Germinal center (tissue), 1 donor: ENCODE data around the gene EN2.
"Not testable (repeated sequence)": the region's sequence is repeated elsewhere in the genome, so short reads cannot be mapped to it uniquely, and the experiment has no call there.

Experiments used
- DNase-seq: peaks from one replicate; pipeline ENCODE4 v3.0.0; 2012; ENCODE audit warnings: mixed read lengths, low spot score

The EN2 gene

DNA sequence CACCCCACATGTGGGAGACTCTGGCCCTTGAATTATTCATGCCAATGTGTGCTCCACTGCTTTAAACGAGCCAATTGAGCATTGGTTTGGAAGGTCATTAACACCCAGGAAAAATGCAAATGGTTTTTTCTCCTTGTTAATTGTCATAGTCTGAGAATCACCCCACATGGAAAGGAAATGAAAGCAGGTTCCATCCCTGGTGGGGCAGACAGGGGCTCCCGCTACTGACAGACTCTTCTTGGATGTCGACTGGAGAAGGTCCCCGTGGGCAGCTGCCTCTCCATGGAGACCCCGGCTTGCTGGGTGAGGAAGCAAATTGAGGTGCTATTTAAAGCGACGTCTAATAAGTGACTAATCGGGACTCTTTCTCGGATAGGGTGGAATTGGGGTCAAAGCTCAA is 32.0 kb upstream of the EN2 start:
- no peak for DNase-seq

DNA sequence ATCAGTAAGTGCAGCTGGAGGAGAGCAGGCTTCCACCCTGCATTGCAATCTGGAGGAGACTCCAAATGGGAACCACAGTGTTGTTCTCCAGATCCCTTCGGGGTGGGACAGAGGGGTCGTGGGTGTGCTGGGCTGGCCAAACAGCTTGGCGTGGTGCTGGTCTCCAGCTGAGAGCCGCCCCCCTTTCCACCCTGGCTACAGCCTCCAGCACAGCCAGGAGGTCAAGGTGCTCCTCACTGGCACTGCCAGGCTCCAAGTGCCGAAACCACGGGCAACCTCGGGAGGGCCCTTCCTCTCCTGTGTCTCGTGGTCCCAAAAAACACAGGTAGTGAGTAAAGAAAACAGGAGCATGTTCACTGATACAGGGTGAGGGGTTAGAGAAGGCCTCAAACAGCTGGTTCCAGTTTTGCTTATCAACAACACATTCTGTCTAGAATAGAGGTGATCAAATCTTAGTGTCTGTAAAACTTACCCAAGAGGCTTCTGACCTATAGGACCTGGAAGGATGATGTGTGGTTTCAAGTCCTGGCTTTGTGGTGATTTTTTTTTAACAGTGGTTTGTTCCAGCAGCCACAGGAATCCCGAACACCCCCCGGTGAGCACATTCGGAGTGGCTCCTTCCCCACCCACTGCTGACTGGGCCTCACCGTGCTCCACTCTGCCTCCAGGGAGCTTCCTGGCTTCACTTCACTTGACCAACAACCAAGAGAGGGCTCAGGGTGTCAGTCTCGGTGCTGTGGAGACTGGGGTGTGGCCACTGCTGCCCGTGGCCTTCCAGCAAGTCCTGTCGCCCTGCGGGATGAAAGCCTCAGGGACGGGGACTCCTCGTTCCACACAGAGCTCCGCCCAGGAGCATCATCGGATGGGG is 31.2 kb upstream of the EN2 start:
- no peak for DNase-seq

DNA sequence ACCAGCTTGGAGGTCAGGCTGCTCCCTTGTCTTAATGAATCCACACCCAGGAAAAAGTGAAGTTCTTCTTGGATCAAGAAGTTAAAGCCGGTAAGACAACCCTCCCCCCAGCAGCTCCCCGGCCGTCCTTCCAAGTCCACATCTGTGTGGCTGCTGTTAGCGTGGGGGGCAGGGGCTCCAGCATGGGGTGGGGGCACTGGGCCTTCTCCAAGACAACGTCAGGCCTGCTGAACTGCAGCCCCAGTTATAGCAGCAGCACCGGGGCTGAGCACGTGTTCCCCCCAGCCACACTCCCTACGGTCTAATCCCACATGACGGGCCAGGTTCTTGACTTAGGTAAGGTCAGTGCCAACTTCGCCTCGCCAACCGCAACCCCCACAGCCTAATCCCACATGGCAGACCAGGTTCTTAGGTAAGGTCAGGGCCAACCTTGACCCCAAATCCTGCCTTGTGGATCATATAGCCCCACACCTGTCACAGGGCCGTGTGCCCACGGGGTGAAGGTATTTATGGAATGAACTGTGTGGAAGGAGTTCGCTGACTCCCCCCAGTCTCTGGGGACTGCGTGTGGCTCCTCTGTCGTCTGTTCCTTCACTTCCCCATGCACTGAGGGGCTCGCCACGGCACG is 30.4 kb upstream of the EN2 start:
- no peak for DNase-seq

DNA sequence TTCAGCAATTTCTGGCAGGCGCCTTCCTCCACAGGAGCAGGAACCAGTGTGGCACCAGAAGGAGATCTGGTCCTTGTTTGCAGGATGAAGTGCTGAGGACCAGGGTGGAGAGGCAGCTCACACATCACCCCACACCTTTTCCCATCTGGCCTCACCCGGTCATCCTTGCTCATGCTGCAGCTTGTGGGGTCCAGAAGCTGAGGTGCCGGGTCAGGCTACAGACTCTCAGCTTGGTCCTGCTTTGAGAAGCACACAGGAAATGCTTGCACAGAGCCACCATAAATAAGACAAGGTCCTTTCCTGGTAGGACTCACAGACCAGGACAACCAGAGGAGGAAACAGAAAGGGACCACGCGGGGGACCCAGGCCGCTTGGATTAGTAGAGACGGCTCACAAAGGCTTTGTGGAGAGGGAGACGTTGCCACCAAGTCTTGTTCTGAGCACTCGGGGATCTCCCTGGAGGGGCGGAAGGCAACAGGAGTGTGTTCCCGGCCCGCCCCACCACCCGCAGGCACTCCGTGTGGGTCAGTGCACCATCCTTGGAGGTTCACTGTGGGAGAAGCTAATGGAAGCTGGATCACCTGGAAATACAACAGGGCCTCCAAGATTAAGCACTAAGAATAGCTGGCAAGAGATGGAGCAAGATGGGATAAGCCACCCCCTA is 29.6 kb upstream of the EN2 start:
- no peak for DNase-seq

DNA sequence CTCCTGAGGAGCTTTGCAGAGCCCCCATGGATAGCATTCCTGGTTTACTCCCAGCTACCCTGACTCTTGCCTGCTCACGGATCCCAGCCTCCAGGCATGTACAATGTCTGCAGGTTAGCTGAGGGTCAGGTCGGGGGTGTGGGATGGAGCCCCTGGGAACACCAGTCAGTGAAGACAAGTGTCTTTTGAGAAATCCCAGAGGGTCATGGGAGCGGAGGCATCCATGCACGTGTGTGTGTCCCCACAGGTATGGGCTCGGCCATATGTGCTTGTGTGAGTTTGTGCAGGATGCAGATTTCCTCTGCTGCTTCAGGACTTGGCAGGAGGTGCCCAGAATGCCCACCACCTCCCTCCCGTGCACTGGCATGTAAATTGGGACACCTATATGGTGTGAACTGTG is 28.3 kb upstream of the EN2 start:
- no peak for DNase-seq

DNA sequence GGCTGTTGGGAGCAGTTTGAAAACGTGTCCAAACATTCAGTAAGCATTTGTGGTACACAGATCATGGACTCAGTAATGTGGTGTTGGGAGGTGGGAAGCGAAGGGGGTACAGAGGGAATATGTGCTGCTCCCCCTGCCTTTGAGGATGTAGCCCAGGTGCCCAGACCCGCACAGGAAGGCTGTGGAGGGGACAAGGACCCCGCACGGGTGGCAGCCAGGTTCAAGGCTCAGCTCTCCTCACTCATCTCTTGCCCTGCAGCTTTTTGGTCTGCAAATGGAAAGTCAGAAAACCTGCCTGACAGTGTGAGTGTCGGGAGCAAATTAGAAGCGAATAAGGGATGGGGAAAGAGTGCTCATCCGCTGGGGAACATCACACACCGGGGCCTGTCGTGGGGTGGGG is 27.3 kb upstream of the EN2 start:
- no peak for DNase-seq

DNA sequence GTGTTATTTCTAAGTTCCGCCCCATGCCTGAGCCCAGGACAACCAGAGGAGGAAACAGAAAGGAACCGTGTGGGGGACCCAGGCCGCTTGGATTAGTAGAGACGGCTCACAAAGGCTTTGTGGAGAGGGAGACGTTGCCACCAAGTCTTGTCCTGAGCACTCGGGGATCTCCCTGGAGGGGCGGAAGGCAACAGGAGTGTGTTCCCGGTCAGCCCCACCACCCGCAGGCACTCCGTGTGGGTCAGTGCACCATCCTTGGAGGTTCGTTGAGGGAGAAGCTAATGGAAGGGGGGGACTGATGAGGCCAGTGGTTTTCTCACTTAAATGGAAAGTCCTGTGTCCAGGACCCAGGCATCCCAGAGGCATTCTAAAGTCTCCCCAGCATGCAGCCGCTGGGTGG is 26.7 kb upstream of the EN2 start:
- DNase-seq = no peak

DNA sequence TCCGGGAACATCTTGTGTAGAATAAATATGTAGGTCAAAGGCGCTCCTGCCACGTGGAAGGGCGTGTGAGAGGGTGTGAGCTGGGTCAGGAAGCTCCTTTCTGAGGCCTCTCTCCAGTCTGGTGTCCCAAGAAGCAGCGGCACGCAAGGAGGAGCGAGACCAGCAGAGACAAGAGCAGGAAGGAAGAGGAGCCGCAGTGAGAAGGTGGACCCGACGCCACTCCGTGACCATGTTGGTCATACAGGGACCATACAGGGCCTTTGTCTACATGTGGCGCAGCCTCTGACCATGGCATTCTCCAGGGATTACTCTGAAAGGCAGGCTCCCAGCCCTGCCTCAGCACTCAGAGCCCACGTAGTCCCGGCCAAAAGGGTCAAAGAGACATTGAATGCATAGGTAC is 26.2 kb upstream of the EN2 start:
- DNase-seq = no peak

DNA sequence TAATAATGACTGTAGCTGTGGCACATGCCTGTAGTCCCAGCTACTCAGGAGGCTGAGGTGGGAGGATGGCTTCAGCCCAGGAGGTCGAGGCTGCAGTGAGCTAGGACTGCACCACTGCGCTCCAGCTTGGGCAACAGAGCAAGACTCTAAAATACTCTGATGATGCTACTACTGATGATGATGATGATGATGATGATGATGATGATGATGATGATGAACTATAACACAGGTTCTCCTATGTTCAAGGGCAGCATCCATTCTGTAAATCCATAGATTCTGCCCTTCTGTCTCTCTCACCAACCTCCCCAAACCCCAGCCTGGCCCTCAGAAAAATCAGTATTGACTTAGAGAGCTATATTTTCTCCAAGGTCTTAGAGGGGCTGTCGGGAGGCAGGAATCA is 22.8 kb upstream of the EN2 start:
- DNase-seq = no peak

DNA sequence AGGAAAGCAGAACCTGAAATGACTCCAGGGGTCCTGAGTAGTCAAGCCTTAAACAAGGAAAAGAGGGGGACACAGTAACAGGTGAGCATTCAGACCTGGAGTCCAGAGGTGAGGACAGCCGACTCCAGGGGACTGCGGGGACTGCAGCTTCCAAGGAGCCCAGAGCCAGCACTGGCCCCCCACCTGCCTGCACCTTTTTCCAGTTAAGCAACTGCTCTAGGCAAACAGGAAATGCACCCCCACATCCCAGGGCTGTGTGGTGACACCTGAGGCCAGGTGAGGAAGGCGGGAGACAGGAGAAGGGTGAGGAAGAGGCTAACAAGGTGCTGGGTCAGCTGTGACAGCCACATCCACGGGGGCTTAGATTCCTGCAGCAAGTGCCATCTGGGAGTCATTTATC is 20.1 kb upstream of the EN2 start:
- DNase-seq = no peak

DNA sequence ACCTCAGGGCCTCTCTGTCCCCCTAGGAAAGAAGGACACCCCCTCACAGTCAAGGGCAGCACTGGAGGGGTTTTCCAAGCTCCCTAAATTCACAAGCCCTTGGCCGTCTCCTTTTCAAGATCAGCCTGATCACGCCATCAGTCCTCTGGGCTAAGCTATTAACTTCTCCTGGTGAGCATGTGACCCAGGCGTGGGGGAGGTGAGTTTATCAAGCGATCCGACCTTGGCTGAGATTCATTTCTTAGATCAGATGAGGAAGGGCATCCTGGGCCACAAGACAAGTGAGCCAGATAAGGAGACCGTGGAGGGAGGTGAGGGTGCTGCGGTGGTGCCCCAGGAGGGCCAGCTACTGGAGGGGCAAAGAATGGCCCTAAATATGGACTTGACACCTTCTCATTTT is 19.2 kb upstream of the EN2 start:
- no peak for DNase-seq

DNA sequence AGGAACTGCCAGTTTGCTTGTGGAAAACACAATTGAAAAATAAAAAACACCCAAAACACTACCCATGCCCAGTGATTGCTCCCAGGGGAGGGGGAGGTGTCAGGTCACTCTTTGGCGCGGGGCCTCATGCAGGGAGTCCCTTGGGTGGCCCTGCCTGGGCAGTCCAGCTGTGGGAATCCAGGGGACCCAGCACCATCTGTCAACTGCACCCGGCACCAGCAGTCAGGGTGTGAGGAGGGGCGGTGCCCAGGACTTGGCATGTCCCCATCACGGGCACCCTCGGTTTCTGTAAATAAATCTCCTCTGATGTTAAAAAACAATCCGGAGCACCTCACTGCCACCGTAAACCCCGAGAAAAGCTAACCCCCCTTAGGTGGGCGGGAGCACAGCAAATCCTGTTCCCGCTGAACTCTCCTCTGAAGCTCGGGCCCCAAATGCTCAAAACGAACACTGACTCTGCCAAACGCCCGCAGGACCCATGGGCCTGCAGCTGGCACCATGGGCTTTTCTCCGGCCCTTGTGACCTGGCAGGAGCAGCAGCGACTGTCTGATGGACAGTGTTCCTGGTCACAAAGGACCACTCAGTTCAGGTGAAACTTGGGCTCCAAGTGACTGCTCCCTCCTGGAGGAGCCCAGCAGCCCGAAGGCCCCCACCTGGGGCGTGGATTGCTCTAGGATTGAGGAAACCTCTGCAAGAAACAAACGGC is 18.5 kb upstream of the EN2 start:
- DNase-seq = no peak

DNA sequence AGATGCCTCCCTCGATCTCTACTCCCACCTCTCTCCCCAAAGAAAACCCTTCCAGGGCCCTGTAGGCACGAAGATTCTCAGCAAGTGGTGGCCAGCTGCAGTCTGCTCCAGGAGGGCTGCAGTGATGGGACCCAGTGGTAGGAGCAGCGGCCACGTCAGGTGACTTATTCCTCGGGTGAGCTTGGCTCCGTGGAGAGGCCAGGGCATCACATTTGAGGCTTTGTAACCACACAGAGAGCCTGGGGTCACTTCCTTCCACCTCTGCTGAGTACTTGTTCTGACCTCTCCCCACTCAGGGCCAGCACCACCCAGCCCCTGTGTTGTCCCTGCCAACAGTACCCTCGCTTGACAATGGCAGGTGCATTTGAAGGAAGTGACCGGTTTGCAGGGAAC is 17.9 kb upstream of the EN2 start:
- no peak for DNase-seq

DNA sequence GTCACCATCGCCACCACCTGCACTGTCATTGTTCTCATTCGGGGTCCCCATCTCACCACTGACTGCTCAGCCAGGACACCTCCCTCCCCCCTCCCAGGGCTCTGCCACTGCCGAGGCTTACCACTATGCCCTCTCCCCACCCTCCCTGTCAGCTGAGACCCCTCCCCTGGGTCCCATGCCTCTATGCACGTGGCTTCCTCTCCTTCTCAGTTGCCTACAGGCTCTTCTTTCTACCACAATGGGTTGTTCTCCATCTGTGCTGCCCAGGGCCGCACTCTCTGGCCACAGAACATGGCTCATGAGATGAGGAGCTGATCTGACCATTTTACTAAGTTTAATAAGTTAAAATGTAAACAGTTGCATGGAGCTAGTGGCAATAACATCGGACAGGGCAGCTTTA is 16.1 kb upstream of the EN2 start:
- DNase-seq = no peak

DNA sequence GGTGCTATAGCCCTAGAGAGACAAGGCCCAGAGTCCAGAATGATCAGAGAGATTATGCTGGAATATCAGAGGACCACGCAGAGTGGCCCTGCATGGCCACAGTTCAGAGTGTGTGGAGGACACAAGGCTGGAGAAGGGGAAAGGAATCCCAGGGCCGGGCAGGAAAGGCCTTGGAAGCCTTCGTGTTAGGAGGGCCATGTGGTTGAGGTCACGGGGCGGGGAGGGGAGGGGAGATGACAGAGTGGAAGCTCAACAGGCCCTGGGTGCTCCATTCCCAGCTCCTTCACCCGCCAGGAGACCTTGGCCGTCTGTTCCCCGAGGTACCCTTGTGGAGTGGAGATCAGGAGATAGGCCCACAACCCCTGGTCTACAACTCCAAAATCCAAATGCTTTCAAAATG is 13.2 kb upstream of the EN2 start:
- no peak for DNase-seq

DNA sequence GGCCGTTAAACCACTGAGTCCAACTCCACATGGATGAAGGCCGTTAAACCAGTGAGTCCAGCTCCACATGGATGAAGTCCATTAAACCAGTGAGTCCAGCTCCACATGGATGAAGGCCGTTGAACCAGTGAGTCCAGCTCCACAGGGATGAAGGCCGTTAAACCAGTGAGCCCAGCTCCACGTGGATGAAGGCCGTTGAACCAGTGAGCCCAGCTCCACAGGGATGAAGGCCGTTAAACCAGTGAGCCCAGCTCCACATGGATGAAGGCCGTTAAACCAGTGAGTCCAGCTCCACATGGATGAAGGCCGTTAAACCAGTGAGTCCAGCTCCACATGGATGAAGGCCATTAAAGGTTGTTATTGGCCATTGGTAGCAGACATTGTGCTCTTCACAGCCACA is 12.3 kb upstream of the EN2 start:
- DNase-seq = not testable (repeated sequence)

DNA sequence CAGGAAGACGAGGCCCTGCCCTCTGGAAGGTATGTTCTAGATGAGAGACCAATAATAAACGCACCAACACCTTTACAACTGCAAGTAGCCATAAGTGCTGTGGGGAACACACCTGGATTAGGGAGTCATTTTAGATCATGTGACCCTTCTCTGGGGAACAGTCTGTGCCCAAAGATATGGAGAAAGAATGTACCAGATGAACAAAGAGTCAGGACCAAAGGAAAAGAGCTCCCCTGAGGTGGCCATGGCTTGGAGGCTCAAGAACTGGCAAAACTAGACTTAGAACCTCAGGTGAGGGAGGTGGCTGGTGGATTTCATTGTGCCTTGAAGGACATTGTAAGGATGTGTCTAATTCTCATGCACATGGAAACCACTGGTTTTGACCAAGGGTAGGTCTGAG is 10.3 kb upstream of the EN2 start:
- no peak for DNase-seq

DNA sequence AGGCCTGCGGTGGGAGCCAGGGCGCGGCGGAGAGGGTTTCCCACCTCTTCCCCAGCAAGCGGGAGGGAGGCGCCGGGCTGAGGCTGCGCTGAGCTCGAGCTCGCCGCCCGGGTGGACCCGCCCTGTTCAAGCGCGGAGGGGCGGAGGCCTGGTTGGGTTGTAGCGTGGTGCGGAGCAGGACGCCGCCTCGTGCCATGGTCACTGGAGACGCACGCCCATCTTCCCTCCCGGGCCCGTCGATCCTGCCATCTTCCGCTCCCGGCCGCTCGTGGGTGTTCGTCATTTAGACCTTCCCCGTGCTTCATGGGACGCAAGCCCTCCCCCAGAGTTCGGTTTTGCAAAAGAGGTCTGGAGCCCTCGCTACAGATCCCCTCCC is 9.3 kb upstream of the EN2 start:
- no peak for DNase-seq

DNA sequence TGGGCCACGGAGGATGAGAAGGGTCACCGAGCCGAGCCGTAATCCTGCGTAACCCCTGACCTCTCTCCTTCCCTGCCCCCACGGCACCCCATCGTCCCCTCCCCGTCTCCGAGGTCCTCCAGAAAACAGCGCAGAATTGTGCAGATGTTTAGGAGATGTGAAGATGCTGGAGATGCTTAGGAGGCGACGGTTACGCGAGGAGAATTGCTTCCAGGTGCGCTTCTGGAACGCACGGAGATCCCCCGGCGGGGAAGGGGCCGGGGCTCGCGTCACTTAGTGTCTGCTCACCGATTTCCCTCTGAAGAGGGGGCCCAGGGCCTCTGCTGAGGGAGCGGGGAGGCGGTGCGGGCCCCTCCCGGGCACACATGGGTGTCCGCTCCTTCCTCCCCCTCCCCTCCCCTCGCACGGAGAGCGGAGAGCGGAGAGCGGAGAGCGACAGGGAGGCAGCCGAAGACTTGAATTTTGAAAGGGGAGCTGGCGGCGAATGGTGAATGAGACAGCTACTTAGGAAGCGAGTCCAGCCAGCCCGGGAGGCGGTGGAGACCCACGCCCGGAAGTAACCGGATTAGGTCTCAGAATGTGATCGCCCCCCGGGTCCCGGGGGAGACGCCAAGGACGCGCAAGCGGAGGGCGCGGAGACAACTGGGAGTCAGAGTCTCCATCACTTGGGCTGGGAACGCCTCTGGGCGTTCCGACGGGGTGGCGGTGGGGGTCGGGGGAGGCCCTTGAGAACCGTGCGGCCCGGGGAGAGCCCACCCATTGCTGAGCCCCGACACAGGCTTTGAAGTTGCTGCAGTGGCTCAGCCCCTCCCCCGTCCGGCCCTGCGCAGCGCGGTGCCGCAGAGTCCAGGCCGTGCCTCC is 8.7 kb upstream of the EN2 start:
- no peak for DNase-seq

DNA sequence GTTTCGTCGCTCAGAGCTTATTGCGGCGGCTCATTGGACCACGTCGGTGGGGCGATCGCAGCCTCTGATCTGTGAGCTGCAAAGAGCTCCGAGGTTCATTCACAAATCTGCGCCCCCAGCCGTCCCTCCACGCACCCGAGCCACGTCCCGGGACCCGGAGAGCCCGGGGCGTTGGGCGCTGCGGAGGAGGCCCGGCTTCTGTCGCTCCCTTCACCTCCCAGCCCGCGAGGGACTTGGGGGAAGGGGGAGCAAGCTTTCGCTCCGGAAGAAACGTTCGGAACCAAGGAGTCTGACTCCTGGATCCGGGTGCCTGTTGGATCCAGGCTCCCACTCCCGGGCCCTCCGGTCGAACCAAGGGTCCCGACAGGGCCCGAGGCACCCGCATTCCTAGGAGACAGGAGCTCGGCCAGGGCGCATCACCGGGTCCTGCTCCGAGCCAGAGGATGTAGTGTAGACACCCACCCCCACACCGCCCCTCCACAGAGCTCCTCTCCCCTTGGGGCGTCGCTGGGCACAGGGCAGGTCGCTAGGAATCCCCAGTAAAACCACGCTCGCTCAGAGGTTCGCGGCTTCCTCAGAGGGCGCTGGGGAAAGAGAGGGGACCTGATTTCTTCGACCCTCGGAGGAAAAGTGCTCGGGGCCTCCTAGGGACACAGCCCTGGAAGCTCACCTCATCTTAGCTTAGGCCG is 7.9 kb upstream of the EN2 start:
- DNase-seq = no peak

DNA sequence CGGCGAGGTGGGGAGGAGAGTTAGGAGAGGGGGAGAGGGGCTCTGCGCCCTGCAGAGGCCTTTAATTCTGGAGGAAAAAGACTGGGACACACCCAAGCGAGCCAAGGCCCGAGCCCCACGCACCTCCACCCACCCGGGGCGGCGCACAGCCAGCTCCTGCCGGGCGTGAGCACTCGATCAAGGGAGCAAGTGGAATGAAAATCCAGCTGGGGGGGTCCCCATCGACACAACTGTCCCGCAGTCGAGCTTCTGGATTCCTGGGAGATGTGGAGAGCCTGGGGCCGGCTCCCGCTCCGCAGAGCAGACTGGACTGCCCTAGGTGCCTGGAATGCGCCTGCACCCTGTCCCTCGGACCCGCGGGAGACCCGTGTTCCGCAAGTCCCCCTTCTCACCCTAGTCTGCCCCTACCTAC is 7.4 kb upstream of the EN2 start:
- DNase-seq = no peak
